Right lobe of liver (tissue), 4 donors: ENCODE measurements around the gene NBAS.

Experiments
- CTCF ChIP-seq, 4 donors: fragments of 200-600 bp in 3 of 4; fragments of 450-650 bp in 1 of 4; IDR thresholded peaks; one replicate each; pipeline versions ENCODE4 v1.5.1 to v1.8.0; 2016 to 2022; ENCODE audit warnings: antibody characterized with exemption in 4 of 4, mild to moderate bottlenecking in 2 of 4
- POLR2A ChIP-seq: fragments of 450-650 bp; IDR thresholded peaks from one replicate; pipeline ENCODE4 v1.6.1; 2017; ENCODE audit warnings: antibody characterized with exemption, mild to moderate bottlenecking
- donor health status: DM: no; HTN: no; CAD: no.
- donor health status: DM: no; HTN: no; CAD: no.
- donor health status: DM: no; HTN: yes; CAD: no.

GRCh38 chr2:15412779-15413178 lies 148.4 kb downstream of the NBAS start:
- TF ChIP-seq POLR2A (no peak), CTCF (IDR thresholded peaks at IDR 0.05) (no peak)
